ENCODE results near the gene IER5L.

Gene IER5L

GRCh38 chr9:129222819-129223218 lies 44.8 kb upstream of the IER5L start:
- no peak for DNase-seq (ENCODE audit: low read depth)
- H3K4me3 ChIP-seq (ENCODE audit: low read length) = no peak overlapping the region
- TF ChIP-seq CTCF (conservative IDR thresholded peaks at IDR 0.05; ENCODE audit: low read depth, low read length) = no peak

GRCh38 chr9:129221979-129222635 lies 44.0 kb upstream of the IER5L start:
- no peak for DNase-seq (ENCODE audit: low read depth)
- H3K4me3 ChIP-seq (ENCODE audit: low read length) = no peak overlapping the region
- no peak for TF ChIP-seq CTCF (conservative IDR thresholded peaks at IDR 0.05; ENCODE audit: low read depth, low read length)

GRCh38 chr9:129221233-129221632 lies 43.2 kb upstream of the IER5L start:
- no peak for TF ChIP-seq CTCF (conservative IDR thresholded peaks at IDR 0.05; ENCODE audit: low read depth, low read length)
- DNase-seq (ENCODE audit: low read depth) = no peak
- H3K4me3 ChIP-seq (ENCODE audit: low read length) = no peak overlapping the region

GRCh38 chr9:129220771-129221170 lies 42.7 kb upstream of the IER5L start:
- no peak for DNase-seq (ENCODE audit: low read depth)
- no peak overlapping the region for H3K4me3 ChIP-seq (ENCODE audit: low read length)
- TF ChIP-seq CTCF (conservative IDR thresholded peaks at IDR 0.05; ENCODE audit: low read depth, low read length) = no peak

GRCh38 chr9:129218918-129219317 lies 40.9 kb upstream of the IER5L start:
- no peak for DNase-seq (ENCODE audit: low read depth)
- TF ChIP-seq CTCF (conservative IDR thresholded peaks at IDR 0.05; ENCODE audit: low read depth, low read length) = no peak
- H3K4me3 ChIP-seq (ENCODE audit: low read length) = no peak overlapping the region

- no peak overlapping the region for H3K4me3 ChIP-seq (ENCODE audit: low read length)
- no peak for TF ChIP-seq CTCF (conservative IDR thresholded peaks at IDR 0.05; ENCODE audit: low read depth, low read length)
- no peak for DNase-seq (ENCODE audit: low read depth)
Measured at GRCh38 chr9:129218272-129218625, 40.2 kb upstream of the IER5L start.

- DNase-seq (ENCODE audit: low read depth) = no peak
- H3K4me3 ChIP-seq (ENCODE audit: low read length) = no peak overlapping the region
- no peak for TF ChIP-seq CTCF (conservative IDR thresholded peaks at IDR 0.05; ENCODE audit: low read depth, low read length)
Measured at GRCh38 chr9:129213551-129213950, 35.5 kb upstream of the IER5L start.

Data from retinal pigment epithelial cell (primary cell).